MM.1S (cell line): ENCODE measurements around the gene LRRC27.

Source experiments
- EZH2 ChIP-seq: fragments of 300-600 bp; sonication (generic); optimal IDR thresholded peaks from 2 replicates; pipeline ENCODE3; 2017; ENCODE audit warnings: low read depth, mild to moderate bottlenecking, antibody characterized with exemption, low read length, mixed read lengths
- EZH2phosphoT487 ChIP-seq: fragments of 300-600 bp; sonication (generic); IDR thresholded peaks from 2 replicates; pipeline ENCODE4 v1.6.1; 2018; ENCODE audit warnings: antibody characterized with exemption, low read length
- TF ChIP-seq, protein P1 (sequence below): fragments of 300-600 bp; sonication (generic); IDR thresholded peaks from 2 replicates; pipeline ENCODE4 v1.5.1; 2016; ENCODE audit warnings: antibody characterized with exemption, low read length, mixed read lengths

DNA sequence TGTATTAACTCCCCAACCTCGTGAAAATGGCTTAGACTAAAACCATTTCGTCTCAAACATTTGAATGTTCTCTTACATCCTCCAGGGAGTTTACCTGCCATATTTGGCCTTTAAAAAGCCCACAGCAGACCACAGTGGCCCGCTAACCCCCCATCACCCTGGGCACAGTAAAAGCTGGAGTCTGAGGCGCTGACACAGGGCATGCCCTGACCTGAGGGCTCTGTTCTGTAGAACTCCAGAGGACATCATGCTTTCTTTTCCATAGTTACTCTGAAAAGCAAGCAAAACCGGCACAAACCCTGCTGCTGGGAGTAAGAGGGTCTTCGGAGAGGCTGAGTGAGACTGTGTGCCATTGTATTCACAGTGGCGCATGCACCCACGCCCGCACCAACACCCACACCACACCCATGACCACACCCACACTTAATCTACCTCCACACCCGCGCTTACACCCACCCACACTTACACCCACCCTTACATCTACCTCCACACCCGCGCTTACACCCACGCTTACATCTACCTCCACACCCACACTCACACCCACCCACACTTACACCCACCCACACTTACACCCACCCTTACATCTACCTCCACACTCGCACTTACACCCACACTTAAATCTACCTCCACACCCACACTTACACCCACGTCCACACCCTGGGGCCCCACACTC is 32.1 kb downstream of the LRRC27 start:
- TF ChIP-seq EZH2: no peak
- TF ChIP-seq, protein P1, sequence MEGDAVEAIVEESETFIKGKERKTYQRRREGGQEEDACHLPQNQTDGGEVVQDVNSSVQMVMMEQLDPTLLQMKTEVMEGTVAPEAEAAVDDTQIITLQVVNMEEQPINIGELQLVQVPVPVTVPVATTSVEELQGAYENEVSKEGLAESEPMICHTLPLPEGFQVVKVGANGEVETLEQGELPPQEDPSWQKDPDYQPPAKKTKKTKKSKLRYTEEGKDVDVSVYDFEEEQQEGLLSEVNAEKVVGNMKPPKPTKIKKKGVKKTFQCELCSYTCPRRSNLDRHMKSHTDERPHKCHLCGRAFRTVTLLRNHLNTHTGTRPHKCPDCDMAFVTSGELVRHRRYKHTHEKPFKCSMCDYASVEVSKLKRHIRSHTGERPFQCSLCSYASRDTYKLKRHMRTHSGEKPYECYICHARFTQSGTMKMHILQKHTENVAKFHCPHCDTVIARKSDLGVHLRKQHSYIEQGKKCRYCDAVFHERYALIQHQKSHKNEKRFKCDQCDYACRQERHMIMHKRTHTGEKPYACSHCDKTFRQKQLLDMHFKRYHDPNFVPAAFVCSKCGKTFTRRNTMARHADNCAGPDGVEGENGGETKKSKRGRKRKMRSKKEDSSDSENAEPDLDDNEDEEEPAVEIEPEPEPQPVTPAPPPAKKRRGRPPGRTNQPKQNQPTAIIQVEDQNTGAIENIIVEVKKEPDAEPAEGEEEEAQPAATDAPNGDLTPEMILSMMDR: no peak
- no peak for TF ChIP-seq EZH2phosphoT487
